NCI-H2171 treated with DMSO at 0.1 percent for 48 hours (cell line): ENCODE data around the gene PRG2.

Experiments
- DNase-seq: peaks from one replicate; lab custom pipeline; 2025; lab: John Stamatoyannopoulos, UW

Gene PRG2

GRCh38 chr11:57396744-57397143 is 6.3 kb upstream of the PRG2 start:
- DNase-seq = no peak

GRCh38 chr11:57395905-57396623 is 5.6 kb upstream of the PRG2 start:
- no peak for DNase-seq

- no peak for DNase-seq
These were observed 3.9 kb upstream of the PRG2 start for GRCh38 chr11:57394203-57394965.

- DNase-seq = no peak
These were observed 2.3 kb upstream of the PRG2 start for GRCh38 chr11:57392763-57393105.

- no peak for DNase-seq
These were observed 1.8 kb upstream of the PRG2 start for GRCh38 chr11:57392066-57392762.

GRCh38 chr11:57391539-57391938 is 1.1 kb upstream of the PRG2 start:
- DNase-seq = no peak

GRCh38 chr11:57391111-57391510 is 661 bp upstream of the PRG2 start:
- no peak for DNase-seq

- no peak for DNase-seq
These were observed 3.0 kb downstream of the PRG2 start for GRCh38 chr11:57387289-57388030.

GRCh38 chr11:57386178-57386940 is 4.1 kb downstream of the PRG2 start:
- DNase-seq = no peak

GRCh38 chr11:57380975-57381374 is 9.5 kb downstream of the PRG2 start, which contains the start of gene PRG3:
PRG3 (minus strand) TSS chr11:57381150; CDS start chr11:57380708, 442 bp downstream.
- DNase-seq = no peak

GRCh38 chr11:57379732-57380131 is 10.7 kb downstream of the PRG2 start:
- no peak for DNase-seq

GRCh38 chr11:57378186-57378585 is 12.3 kb downstream of the PRG2 start:
- DNase-seq = no peak

- DNase-seq = peak; percentile 74
These were observed 13.3 kb downstream of the PRG2 start for GRCh38 chr11:57377107-57377506.

- no peak for DNase-seq
These were observed 14.1 kb downstream of the PRG2 start for GRCh38 chr11:57376095-57377090.

- no peak for DNase-seq
These were observed 15.0 kb downstream of the PRG2 start for GRCh38 chr11:57375490-57375889.

GRCh38 chr11:57374966-57375365 is 15.5 kb downstream of the PRG2 start:
- DNase-seq = no peak

GRCh38 chr11:57373146-57373545 is 17.3 kb downstream of the PRG2 start:
- DNase-seq = no peak

- DNase-seq = no peak
These were observed 19.5 kb downstream of the PRG2 start for GRCh38 chr11:57370941-57371340.

- no peak for DNase-seq
These were observed 20.2 kb downstream of the PRG2 start for GRCh38 chr11:57370251-57370650.

- no peak for DNase-seq
These were observed 21.6 kb downstream of the PRG2 start for GRCh38 chr11:57368845-57369232.
